Brain pericyte (primary cell): Measurements from ENCODE around the gene PRTFDC1.
A peak's percentile ranks its signal among the peaks of the same experiment; 100 is the strongest.

Experiments used
- DNase-seq: peaks from one replicate; pipeline ENCODE4 v3.0.0-alpha.2; 2012; ENCODE audit warnings: low read depth, low spot score

The PRTFDC1 gene

DNA sequence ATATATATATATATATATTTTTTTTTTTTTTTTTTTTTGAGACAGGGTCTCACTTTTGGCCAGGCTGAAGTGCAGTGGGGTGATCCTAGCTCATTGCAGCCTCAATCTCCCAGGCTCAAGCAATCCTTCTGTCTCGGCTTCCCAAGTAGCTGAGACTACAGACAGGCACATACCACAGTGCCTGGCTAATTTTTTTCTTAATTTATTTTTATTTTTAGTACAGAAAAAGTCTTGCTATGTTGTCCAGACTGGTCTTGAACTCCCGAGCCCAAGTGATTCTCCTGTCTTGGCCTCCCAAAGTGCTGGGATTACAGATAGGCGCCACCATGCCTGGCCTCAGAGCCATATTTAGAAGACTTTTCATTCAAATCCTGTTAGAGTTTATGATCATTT lies 79.6 kb downstream of the PRTFDC1 start:
- no peak for DNase-seq

DNA sequence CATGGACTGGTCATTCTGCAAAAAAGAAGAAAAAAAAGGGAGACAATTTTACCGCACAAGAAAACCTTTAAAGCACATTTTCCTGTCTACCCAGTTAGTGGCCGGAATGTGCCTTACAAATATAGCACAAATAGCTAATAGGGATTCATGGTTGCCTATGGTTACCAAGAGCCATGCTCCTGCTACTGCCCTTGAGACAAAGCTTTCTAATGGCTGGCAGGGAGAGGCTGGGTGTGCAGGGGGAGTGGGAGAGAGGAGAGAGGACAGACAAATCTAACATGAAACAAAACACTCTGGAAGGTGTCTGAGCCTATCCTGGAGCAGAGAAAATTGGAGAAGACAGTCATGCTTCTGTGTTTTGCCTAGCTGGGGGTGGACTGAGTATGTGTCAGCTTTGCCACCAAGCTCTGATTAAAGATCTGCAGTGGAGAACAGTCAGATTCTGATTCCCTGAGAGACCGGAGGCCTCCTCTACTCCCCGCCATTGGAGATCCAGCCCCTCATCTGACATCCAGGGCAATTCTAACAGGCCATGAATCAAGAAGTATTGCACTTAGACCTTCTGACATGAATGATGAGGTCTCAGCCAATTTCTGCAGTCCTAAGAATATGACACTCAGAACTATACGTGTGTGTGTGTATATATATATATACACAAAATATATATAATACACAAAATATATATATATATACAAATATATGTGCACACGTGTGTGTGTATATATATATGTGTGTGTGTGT lies 80.2 kb downstream of the PRTFDC1 start:
- no peak for DNase-seq

DNA sequence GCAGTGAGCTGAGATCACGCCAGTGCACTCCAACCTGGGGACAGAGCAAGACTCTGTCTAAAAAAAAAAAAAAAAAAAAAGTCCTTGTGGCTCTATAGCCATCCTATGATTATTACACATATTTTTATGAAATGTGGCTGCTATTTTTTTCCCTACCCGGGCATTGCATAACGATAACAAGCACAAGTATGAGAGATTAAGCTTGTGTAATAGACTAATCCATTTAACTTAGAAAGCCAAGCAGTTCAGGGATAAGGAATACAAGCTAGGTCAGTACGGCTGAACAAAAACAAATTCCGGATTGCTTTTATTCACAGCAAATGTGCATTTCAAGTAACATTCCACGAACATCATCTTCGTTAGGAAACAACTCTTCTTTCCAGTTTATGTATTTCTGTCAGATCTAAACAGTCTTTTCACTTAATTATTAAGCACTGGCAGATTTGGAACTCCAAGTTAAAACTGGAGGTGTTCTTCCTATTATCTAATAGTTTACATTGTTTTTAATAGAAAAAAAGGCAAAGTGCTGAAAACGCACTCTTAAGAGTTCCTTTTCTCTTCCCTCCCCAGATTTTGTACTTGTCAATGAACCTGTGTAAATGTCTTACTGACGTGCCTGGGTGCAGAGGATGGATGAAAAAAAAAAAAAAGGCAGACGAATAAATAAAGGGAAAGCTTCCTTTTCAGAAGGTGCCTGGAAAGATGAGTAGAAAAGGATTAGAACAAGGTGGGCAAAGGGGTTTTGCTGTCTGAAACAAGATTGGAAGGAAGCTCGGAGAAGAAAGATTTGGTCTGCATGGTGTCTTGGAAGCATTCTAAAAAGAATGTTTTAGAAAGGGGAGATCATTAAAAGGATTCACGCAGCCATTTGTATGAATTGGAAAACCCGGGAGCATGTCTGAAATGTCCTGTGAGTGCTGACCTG lies 81.1 kb downstream of the PRTFDC1 start:
- no peak for DNase-seq

DNA sequence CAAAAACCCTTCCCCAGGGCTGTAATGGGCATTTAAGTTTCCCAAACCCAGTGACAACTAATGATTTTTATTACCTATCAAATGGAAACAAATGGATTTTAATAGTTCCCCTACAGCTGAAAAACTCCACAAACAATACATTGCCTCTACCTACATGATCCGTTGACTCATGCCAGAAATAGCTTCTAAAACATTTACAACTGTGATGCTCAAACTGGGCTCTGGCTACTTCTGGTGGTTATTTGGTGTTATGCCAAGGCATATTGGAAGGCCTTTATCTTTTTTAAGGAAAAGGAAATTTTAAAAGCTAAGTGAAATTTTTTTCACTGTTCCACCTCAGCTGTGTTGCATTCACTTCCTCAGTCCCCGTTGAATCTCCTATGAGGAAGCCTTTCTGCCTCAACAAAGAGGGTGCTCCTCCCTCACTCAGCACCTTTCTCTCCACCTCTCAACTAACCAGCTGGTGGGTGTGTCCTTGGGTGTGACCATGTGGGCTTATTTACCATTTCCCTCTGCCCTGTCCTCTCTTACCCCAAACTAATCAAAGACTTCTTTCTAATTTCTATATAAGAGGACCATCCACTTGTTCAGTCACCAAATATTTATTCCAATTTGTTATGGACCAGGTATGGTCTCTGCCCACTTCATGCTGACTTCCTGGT lies 82.9 kb downstream of the PRTFDC1 start:
- no peak for DNase-seq

DNA sequence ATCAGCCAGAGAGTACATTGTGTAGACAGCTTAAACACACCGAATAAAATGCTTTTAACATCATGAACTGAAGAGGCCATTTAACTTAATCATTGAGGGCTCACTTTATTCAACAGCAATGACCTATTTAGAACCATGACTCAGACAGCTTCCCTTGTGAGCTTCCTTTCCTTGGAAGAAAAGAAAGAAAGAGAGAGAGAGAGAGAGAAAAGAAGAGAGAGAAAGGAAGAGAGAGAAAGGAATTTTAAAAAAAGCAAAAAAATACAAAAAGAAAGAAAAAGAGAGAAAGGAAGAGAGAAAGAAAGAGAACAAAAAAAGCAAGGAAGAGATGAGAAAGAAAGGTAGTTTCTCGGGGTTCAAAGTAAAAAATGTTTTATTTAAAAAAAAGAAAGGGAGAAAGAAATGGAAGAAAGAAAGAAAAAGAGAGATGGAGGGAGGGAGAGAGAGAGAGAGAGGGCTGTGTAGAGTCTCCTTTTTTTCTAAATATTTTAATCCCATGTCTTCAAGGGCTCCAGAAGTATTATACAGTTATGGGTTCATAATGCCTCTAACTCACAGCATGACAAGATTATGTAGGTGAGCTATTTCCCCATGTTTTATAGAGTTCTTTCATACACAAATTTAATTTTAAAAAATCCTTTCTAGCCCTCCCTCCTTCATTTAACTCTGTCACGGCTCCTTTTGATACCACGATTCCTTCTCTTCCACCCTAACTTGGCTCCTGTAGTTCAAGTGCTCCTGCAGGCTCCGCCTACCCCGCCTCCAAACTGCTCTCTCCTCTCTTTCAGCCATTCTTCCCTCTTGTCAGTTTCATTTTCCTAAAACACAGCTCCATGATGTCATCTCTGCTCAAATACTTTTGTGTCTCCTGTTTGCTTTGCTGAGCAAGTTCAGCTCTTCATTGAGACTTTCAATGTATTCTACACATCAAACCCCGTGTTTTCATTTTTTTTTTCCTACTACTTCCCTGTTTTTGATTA lies 85.5 kb downstream of the PRTFDC1 start:
- no peak for DNase-seq

DNA sequence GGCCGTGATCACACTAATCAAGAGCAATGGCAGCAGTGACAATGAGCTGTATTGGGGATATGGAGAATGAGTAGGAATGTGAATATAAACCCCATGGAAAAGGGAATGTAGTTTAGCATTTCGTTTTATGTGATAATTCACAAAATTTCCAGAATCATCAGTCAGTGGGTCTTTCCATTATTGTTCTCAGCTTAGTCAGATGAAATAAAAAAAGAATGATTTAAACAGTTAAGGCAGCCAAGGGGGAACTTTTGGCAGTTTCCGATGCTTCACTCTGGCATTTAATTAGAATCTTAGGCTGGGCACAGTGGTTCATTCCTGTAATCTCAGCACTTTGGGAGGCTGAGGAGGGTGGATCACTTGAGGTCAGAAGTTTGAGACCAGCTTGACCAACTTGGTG lies 86.6 kb downstream of the PRTFDC1 start:
- DNase-seq, result no peak

DNA sequence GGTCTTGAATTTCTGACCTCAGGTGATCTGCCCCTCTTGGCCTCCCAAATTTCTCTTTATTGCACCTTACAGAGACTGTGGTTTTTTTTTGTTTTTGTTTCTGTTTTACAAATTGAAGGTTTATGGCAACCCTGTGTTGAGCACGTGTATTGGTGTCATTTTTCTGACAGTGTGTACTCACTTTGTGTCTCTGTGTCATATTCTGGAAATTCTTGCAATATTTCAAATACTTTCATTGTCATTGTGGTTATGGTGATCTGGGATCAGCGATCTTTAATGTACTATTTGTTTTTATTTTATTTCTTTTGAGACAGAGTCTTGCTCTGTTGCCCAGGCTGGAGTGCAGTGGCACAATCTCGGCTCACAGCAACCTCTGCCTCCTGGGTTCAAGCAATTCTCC lies 89.8 kb downstream of the PRTFDC1 start:
- no peak for DNase-seq

DNA sequence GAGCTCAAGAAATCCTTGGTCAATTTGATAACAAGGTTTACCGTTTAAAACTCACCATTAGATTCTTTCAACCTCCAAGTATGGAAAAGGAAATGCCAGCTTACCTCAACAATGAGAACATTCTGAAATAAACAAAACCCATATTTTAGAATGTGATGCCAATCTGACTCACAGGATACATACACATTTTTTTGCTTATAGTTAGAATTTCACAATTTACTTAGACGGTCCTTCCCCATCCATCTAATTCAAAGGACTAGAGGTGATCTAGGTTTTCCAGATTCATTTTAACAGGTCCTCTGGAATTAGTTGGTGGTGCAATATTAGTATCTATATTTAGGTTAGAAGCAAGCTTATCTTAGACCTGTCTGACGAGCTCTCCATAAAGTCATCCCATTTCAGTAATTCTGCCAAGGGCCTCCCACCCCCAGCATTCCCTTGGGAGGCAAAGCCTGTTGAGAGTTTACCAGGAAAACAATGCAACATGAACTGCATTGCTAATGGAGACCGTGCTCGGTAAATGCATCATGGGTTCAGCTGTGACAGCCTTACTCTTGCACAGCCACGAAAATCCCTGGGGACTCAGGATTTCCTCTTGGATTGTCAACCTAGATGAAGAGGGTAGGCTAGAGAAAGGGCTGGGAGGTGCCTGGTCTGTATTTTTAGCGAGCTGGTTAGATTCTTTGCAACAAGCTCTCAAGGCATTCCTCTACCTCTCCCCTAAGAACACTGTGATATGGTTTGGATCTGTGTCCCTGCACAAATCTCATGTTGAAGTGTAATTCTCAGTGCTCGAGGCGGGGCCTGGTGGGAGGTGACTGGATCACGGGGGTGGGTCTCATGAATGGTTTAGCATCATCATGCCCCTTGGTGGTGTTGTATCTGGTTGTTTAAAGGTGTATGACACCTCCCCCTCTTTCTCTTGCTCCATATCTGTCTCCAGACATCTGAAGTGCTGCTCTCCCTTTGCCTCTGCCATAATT lies 93.8 kb downstream of the PRTFDC1 start:
- DNase-seq, result peak; percentile 50

DNA sequence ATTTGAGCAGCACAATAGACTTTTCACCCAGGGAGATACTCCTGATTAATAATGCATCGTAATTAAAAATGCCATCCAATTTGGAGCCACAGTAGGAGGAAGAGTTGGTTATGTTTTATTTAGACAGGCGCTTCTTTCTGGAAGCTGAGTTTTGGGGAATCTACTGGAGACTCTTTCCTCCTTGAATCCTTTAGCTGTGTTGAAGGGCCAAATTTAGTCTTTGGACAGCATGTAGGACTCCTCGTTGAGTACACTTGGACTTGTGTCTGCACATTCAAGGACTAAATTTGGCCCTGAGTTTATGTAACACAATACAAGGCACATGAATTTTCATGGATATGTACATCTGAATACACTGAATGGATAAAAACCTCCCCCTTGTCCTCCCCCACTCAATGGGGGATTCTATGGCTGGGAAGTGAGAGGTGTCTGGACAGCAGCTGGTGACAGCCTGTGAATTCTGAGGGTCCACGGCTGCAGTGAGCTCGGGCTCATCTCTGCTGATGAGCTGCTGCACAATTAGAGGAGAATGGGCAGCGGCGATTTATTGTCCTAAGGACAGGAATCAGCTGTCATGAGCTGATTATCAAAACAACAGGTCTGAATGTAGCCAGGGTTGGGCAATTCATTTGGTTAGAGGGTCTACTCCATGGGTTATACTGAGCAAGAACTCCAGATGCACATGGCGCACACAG lies 95.2 kb downstream of the PRTFDC1 start:
- no peak for DNase-seq

DNA sequence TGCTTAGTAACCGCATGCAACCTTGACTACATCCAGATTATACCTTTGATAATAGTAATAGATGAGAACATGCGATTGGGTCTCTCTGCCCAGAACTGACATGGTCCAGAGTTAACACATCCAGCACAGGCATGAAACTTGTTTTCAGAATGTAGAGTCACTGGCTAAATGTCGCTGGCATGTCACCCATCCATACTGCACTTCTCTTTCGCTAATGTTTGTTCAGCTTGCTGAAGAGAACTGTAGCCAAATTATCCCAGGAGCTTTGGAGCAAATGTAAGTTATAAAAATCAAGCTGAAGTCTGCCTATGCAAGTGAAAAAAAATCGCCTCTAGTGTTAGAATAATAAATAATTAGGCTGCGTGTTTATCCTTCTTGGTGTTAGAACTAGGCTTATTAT lies 98.2 kb downstream of the PRTFDC1 start:
- no peak for DNase-seq

DNA sequence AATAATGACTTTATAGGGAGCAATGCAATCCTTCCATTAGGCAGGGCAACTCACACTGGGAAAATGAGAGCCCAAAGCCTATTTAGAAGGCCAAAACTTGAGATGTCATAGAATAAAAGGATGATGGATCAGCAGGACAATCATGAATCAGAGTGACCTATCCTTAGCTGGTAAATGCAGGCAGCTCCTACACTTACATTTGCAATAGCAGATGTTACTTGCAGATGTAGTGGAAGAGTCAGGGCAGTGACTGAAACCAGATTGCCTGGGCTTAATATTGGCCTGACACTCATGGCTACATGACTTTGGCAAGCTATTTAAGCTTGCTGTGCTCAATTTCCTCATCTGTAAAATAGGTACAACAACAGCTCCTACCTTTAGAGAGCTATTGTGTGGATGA lies 98.7 kb downstream of the PRTFDC1 start:
- DNase-seq, result no peak

DNA sequence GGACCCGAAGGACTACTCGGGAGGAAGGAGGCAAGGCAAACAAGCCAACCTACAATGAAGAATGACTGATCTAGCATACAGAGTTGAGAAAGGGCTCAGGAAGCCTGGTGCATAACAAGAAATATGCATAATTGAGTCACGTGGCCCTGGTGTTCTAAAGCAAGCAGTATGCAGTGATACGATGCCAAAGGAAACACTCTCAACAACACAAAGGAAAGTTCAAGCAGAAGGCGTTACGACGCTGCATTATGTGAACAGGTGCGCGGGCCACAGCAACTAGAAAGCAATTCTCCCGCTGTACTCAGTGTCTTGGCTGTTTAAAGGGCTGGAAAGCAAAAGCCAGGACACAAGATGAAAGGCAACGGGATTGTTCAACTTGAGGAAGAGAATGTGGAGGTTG lies 100.8 kb downstream of the PRTFDC1 start:
- DNase-seq, result peak; percentile 53

DNA sequence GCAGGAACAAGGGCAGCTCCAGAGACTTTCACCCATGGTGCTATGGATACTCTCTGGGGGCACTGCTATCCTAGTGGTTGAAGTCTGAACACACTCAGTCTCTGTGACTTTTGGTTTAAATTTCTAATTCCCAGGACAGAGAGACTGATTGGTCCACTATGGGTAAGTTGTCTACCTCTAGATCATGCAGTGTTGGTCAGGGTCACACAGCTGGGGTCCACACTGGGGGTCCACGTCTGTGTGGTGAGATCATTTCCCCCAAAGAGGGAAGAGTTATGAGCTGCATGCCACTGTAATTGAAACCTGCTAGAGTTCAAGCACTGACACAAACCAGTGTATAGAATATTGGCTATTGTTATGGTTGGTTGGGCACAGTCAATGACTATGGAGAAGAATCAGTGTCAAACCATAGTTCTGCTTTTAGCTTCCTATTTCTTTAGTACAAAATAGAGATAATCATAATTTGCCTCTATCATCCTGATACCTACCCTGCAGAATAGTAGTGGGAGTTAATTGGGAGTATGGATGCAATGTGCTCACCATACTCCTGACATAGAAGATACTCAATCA lies 101.6 kb downstream of the PRTFDC1 start:
- DNase-seq, result no peak

DNA sequence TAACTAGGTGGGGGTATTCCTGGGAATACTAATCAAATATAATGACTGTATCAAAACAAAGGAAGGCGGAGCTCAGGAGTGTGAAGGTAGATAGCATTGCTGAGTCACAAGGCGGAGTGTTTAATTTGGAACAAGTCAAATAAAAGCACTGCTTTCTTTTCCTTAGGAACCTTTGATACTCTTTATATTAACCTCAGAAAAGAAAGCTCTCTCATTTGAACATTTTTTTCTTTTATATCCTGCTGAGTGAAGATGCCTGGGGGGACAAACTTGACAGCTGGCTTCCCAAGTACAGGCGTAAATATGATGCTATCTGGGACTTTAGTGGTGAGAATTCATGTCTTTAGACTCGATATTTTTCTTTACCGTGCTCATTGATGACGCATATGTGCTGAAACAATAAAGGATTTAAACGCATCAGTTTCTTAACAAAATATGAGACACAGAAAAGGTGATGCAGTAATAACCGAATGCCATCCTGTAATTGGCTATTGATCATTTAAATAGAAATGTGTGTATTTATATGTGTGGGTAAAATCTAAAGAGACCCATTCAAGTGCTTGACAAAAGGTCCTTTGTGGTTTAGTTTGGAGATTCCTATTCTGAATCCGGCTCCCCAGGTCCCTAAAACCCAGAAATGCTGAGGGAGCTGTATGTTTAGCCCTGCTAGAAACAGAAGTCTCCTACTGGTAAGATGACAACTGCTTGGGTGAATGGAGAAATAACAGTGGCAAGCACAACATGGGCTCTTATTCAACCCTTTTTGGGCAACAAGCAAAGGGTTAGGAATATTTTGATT lies 102.7 kb downstream of the PRTFDC1 start:
- DNase-seq, result peak; percentile 77

DNA sequence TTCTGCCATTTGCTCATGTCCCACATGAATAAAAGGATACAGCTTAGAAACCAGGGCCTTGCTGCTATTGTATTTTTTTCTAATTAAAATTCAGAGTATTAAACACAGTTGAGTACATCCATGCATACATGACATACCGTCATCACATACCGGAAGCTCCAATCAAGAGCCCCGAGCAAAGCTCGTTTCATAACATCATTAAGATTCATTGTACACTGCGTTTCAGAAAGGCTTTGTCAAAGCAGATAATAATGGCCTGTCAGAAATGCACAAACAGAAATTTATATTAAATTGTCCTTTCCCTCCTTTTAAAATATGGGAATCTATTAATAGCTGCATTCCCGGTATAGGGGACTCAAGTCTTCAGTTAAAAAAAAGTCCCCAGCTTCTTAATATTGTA lies 103.4 kb downstream of the PRTFDC1 start:
- no peak for DNase-seq

DNA sequence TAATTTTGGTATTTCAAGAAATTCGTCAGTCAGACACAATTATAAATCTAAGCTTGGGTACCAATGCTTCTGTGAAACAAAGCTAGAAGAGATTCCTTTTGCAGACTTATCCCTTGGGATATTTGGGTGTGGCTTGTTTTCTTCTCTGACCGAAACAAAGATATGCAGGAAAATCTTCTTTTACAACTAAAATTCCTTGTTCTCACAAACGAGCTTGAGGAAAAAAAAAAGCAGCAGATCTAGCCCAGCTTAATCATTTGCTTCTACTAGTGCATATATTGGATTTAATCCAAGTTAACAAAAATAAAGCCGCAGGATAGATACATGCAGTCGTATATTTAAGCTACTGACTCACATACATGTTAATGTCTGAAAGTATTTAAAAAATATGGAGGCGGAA lies 104.2 kb downstream of the PRTFDC1 start:
- DNase-seq, result no peak

DNA sequence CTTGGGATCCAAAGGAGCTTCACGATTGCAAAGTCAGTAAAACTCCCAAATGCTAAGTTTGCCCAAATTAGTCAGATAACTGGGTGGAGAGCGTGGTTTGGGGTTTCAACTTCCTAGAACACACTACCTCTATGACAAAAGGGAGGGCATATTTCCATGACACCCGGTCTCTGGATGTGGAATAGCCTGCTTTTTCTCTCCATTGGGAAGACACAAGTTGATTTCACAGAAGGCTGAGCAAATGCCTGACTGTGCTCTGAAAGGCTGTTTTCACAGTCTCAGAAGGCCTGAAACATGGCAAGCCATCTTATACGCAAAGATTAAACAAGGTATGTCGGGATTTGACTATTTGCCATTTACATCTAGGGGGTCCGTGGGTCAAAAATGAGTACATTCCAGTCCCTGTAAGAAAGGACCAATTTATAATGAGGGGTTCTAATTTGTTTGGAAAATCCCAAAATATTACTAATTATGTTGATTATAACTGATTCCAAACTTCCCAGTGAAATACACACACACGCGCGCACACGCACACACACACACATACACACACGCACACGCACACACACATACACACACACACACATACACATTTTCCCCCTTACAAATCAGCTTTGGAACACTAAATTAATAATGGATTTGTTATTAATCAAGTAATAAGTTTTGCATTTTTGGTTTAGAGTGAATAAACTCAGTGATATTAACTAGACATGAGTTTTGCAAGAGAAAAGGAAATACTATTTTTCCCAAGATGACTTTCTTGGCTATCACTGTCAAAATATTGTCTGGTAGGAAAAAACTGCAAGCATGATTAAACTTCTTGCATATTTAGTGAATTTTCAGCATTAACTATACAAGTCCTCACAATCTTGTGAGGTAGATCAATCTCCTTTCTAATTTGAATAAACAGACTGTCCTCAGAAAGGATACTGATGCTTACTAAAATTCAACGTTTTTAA lies 105.0 kb downstream of the PRTFDC1 start:
- DNase-seq, result no peak
